MCF 10A (cell line): ENCODE data around the gene KCNT2. TPM values are rescaled to one million over a fixed set of nuclear protein-coding genes. Genes with fewer than 3 reads are reported as not detected.
A peak's percentile ranks its signal among the peaks of the same experiment; 100 is the strongest.

Experiments used
- BruUV-seq: library from RNA; stranded (reverse); fragments of 400-500 nt; replicated peaks from 2 replicates; lab custom pipeline; 2021; lab: Mats Ljungman, UMichigan
- CTCF ChIA-PET: fragments of 300-600 bp; sonication (Branson Sonifier 250); formaldehyde crosslinking; extraction: SDS; loops from one replicate; lab custom pipeline; 2021; ENCODE audit warnings: antibody characterized with exemption, inconsistent platforms; lab: Yijun Ruan, JAX
- POLR2A ChIA-PET: fragments of 300-600, 350-650 bp; sonication (Branson Sonifier 250); formaldehyde crosslinking; extraction: SDS; loops from one replicate; lab custom pipeline; 2020; ENCODE audit warnings: antibody characterized with exemption, inconsistent platforms; lab: Yijun Ruan, JAX
- DNase-seq: peaks from one replicate; pipeline ENCODE4 v3.0.0-alpha.2; 2018; ENCODE audit not compliant: unreplicated experiment
- H3K27ac Mint-ChIP-seq: one replicate; pipeline ENCODE4 v1.8.0; 2022; ENCODE audit warnings: mild to moderate bottlenecking, low read depth, mixed read lengths; ENCODE audit not compliant: unreplicated experiment
- H3K27me3 Mint-ChIP-seq: one replicate; pipeline ENCODE4 v1.8.0; 2022; ENCODE audit warnings: mixed read lengths; ENCODE audit not compliant: insufficient read depth, unreplicated experiment
- H3K36me3 Mint-ChIP-seq: one replicate; pipeline ENCODE4 v1.8.0; 2022; ENCODE audit warnings: mild to moderate bottlenecking, moderate library complexity, mixed read lengths; ENCODE audit not compliant: insufficient read depth, unreplicated experiment
- H3K4me1 Mint-ChIP-seq: one replicate; pipeline ENCODE4 v1.8.0; 2022; ENCODE audit warnings: mixed read lengths; ENCODE audit not compliant: insufficient read depth, unreplicated experiment
- H3K4me3 Mint-ChIP-seq: one replicate; pipeline ENCODE4 v1.8.0; 2022; ENCODE audit warnings: mild to moderate bottlenecking, moderate library complexity, mixed read lengths; ENCODE audit not compliant: unreplicated experiment
- H3K9me3 Mint-ChIP-seq: one replicate; pipeline ENCODE4 v1.8.0; 2022; ENCODE audit warnings: mixed read lengths; ENCODE audit not compliant: unreplicated experiment
- CTCF ChIP-seq: fragments of 200-600 bp; IDR thresholded peaks from one replicate; pipeline ENCODE4 v1.8.0; 2022; ENCODE audit warnings: antibody characterized with exemption, mild to moderate bottlenecking; ENCODE audit not compliant: unreplicated experiment
- intact Hi-C: fragments of 100-400 bp; cut with micrococcal nuclease; formaldehyde crosslinking; loops from 2 replicates; pipeline ENCODE4 v1.14.1; 2022
- total RNA-seq: library from RNA; stranded (reverse); gene quantifications from 2 replicates; pipeline ENCODE4 v1.2.3, GENCODE V29; 2022

The KCNT2 gene
- total RNA-seq, 1 experiment from 2014 or later = 1.5 TPM

DNA sequence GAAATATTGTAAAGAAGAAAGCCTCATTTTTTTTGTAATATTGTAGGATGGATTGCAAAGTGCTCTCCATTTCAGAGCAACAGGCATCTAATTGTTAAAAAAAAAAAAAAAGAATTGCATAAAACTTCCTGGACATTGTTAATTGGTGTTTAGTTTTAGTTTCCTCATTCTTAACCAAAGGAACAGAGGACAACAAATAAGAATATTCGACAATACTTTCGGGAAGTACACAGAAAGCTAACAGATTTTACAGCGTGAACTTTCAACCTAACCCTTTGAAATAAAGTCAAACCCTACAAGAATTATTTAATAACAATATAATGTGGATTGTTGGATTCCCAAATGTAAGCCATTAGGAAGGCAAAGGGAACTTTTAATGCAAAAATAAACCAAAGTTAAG, 284.4 kb downstream of the KCNT2 start:
- CTCF ChIA-PET = interaction anchor here (0.6 to 1.7 kb wide), 3 partner anchors 9 to 1869 kb away, joined by 3 to 4 read pairs (median 3); no protein-coding TSS in a partner anchor

GRCh38 chr1:196319301-196319700, 288.9 kb downstream of the KCNT2 start:
- peaks cover 8% of the 10 kb centered on the region for H3K4me1 Mint-ChIP-seq
- no peaks in the 10 kb centered on the region for H3K36me3 Mint-ChIP-seq
- BruUV-seq = no TSS peak
- intact Hi-C loops = no loop called here
- no peak overlapping the region for H3K27ac Mint-ChIP-seq
- CTCF ChIA-PET = interaction anchor here (1.0 to 8.9 kb wide), 7 partner anchors 11 to 343 kb away, joined by 3 to 107 read pairs (median 4); no protein-coding TSS in a partner anchor
- H3K27me3 Mint-ChIP-seq = no peaks in the 10 kb centered on the region
- no peak overlapping the region for H3K4me3 Mint-ChIP-seq
- no peaks in the 10 kb centered on the region for H3K9me3 Mint-ChIP-seq
- no peak for DNase-seq
- POLR2A ChIA-PET = interaction anchor here (0.7 to 2.0 kb wide), 2 partner anchors 24 to 342 kb away, joined by 3 to 5 read pairs; no protein-coding TSS in a partner anchor
- TF ChIP-seq CTCF = no peak

More for the DNA sequence above, 284.4 kb downstream of the KCNT2 start:
- DNase-seq = no peak
- Mint-ChIP-seq H3K36me3 (no peaks in the 10 kb centered on the region), H3K4me3 (no peak overlapping the region), H3K27ac (no peak overlapping the region), H3K27me3 (no peaks in the 10 kb centered on the region), H3K9me3 (no peaks in the 10 kb centered on the region), H3K4me1 (peaks cover 5% of the 10 kb centered on the region)
- intact Hi-C loops = no loop called here
- TF ChIP-seq CTCF = no peak
- POLR2A ChIA-PET = no interaction called here
- no TSS peak for BruUV-seq

DNA sequence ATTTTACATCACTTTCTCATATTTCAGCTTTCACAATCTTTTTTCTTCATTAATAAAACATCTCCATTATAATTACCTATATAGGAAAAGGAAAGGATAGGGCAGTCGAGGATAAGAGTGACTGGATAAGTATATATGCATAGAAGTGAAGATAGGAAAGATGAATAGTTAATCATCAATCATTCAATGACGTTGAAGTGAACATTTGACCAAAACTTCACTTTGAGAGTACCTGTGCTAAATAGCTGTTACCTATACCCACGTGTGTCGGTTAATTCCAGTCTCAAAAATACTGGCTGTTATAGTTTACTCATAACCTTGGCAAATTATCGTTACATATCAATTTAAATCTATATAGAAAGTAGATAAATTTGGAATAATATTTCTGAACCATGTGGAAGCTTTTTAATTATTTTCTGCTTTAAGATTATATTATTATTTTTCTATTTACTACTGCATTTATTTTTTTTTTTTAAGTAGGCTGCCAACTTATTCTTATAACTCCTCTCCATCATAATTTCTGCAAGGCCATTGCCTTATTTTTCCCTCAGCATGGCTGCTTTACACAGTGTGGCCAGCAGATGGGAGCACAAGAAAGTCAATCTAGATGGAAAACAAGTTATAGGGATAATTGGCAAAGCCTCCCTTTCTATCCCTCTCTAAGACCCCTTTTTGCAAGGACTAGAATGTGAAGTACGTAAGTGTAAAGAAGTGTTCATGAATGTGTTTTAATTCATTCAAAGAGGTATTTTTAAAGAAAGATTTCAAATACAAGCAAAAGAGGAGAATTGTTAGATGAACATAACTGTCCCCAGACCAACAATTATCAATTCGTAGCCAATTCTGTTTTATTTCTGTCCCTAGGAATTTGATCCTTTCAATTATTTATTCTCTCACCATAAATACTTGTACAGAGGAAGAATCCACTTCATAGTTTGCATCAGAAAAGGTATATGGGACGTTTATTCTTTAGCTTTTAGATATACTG, 290.4 kb downstream of the KCNT2 start:
- no peak overlapping the region for H3K27ac Mint-ChIP-seq
- ChIA-PET CTCF (interaction anchor here (0.6 to 8.9 kb wide), 50 partner anchors 9 to 1843 kb away, joined by 3 to 107 read pairs (median 3); no protein-coding TSS in a partner anchor), POLR2A (interaction anchor here (0.6 to 0.8 kb wide), 3 partner anchors 40 to 814 kb away, joined by 3 to 4 read pairs (median 3); no protein-coding TSS in a partner anchor)
- H3K27me3 Mint-ChIP-seq = no peaks in the 10 kb centered on the region
- peaks cover 6% of the 10 kb centered on the region for H3K4me1 Mint-ChIP-seq
- intact Hi-C loops = loop anchor here (1.0 kb wide), 1 partner anchor 343 kb away; no protein-coding TSS in a partner anchor
- no peaks in the 10 kb centered on the region for H3K36me3 Mint-ChIP-seq
- no peaks in the 10 kb centered on the region for H3K9me3 Mint-ChIP-seq
- no TSS peak for BruUV-seq
- peak; percentile 88 for TF ChIP-seq CTCF
- no peak overlapping the region for H3K4me3 Mint-ChIP-seq
- DNase-seq = peak; percentile 70

DNA sequence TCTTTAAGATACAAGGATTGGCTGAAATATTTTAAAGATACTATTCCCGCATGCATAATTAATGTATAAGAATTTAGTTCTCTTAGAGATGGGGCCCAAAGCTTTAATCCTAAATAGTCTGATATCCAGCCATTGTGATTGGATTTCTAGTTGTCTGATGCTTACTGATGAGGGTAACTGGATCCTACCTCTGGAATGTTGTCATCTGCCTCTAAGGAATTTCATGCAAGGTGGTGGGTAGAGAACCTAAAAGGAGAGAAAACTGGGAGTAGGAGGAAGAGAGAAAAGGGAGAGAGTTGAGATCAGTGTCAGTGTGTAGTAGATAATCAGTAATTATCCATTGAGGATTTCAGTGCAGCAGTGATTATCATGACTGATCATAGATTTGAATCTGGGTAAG, 295.5 kb downstream of the KCNT2 start:
- Mint-ChIP-seq H3K27me3 (no peaks in the 10 kb centered on the region), H3K4me1 (peaks cover under 1% of the 10 kb centered on the region), H3K9me3 (peaks cover 7% of the 10 kb centered on the region), H3K27ac (no peak overlapping the region), H3K36me3 (no peaks in the 10 kb centered on the region), H3K4me3 (no peak overlapping the region)
- POLR2A ChIA-PET = no interaction called here
- CTCF ChIA-PET = interaction anchor here (5.1 to 10.3 kb wide), 2 partner anchors 165 to 374 kb away, joined by 49 to 173 read pairs; no protein-coding TSS in a partner anchor
- DNase-seq = no peak
- intact Hi-C loops = no loop called here
- TF ChIP-seq CTCF = no peak
- BruUV-seq = no TSS peak
